GM12874 (cell line): ENCODE measurements around the gene DIP2B.

Experiments used
- TF ChIP-seq, protein P1 (sequence below): IDR thresholded peaks from 2 replicates; pipeline ENCODE4 v1.5.1; 2011; ENCODE audit warnings: low read depth, mild to moderate bottlenecking, control low read depth, low read length, moderate library complexity; ENCODE audit not compliant: insufficient read depth

Gene DIP2B

DNA sequence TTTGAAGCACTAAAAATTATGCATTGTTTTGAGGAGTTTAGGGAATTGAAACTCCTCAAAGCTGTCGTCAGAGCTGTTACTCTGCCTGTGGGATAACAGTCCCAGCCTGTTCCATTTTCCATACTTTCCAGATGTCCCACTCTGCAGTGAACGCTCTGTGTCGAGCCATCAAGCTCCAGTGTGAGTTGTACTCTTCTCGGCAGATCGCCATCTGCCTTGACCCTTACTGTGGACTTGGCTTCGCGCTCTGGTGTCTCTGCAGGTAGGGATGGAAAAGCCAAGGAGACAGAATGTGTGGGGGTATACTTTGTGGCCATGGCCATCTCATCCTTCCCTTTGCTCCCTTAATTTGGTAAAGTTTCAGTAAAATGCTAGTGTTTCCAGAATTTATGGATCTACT is 223.6 kb downstream of the DIP2B start:
- TF ChIP-seq, protein P1, sequence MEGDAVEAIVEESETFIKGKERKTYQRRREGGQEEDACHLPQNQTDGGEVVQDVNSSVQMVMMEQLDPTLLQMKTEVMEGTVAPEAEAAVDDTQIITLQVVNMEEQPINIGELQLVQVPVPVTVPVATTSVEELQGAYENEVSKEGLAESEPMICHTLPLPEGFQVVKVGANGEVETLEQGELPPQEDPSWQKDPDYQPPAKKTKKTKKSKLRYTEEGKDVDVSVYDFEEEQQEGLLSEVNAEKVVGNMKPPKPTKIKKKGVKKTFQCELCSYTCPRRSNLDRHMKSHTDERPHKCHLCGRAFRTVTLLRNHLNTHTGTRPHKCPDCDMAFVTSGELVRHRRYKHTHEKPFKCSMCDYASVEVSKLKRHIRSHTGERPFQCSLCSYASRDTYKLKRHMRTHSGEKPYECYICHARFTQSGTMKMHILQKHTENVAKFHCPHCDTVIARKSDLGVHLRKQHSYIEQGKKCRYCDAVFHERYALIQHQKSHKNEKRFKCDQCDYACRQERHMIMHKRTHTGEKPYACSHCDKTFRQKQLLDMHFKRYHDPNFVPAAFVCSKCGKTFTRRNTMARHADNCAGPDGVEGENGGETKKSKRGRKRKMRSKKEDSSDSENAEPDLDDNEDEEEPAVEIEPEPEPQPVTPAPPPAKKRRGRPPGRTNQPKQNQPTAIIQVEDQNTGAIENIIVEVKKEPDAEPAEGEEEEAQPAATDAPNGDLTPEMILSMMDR: no peak

DNA sequence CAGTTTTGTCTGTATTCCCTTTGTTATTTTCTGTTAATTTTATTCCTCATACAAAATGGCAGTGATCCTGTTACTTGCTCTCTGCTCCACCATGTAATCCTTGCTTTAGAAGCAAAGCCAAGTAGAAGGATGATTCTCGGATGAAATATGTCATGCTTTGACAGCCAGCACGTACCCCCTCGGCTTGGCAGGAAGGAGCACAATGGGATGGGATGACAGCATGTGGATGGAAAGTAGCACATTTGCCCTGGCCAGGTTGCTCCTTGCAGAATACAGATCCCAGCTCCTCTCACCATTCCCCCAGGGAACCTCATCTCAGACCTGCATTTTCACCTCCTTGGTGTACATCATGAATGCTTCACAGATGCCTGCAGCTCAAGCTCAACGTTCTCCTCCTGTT is 224.1 kb downstream of the DIP2B start:
- TF ChIP-seq, protein P1: no peak

DNA sequence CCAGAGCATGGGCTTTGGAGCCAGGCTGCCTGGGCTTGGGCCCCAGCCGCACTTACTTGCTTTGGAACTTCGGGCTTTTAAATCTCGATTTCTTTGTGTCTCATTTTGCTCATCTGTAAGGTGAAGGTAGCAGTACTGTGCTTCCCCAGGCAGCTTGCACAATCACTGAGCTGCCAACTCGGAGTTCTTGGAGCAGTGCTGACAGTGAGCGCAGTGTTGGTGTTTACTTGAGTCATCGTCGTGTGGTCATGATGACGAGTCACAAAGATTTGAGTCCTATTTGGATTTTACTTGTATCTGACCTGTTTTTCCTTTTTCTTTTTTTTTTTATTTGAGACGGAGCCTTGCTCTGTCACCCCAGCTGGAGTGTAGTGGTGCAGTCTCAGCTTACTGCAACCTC is 227.8 kb downstream of the DIP2B start:
- TF ChIP-seq, protein P1: no peak

DNA sequence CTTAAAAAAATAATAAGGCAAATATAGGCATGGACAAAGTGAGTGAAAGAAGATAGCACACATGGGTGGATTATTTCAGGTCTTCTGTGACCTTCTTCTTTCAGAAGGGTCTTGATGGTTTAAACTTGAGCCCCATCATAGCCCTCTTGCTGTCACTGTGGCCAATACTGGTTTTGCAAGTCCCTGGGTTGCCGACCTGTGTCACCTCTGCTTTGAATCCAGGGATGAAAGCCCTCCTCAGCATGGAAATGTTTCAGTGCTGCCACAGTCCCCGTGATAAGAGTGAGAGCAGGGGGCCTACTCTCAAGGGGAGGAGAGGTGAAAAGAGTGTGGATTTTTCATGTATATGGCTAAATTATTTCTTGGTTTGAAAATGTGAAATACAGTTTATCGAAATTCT is 228.9 kb downstream of the DIP2B start:
- TF ChIP-seq, protein P1: no peak

DNA sequence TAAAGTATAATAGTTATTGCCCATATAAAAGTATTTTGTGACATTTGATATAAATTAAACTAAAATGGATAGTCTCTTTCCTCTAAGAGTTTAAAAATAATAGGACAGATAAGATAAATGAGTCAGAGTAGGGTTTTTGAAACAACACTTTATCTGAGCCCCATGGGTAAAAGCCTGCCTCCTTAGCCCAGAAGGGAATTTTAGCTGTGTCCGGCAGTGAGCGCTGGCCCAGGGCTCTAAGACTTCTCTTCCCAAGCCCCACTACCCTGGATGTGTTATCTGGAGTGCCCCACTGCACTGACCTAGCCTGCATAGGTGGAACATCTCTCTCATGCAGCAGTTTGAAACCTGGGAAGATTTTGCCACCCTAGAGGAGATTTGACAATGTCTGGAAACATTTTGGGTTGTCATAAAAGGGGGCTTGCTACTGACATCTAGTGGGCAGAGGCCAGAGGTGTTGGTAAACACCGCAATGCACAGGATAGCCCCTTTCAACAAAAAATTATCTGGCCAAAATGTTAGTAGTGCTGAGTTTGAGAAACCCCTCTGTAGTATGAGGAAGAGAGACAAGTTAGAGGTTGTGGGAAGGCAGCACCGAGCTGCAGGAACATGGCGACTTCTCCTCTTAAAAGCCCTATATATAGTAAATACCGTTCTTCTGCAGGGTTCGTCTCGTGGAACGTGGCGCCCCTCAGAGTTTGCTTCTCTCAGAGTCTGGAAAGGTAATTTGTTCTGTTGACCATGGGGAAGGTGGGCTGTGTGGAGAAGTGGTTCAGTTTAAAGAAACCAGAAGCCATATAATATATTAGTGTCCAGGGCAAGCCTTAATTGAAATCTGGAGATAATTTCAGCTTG is 229.9 kb downstream of the DIP2B start:
- TF ChIP-seq, protein P1: peak; percentile 67

DNA sequence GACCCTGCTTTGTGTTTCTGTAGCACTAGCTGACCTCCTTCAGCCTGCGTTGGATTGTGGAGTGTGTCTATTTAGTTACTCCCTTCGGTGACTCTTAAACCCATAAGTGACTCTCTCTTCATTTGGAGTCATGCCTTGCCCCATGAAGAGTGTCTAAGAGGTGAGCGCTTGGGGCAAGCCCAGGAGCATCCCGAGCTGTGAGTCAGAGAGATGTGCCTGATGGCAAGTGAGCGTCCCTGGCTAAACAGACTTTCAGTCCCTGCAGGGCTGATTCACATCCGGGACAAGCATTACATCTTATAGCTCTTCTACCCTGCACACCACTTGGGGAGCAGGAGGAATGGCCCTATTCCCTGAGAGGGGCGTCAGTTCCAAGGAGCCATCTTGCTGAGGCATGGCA is 234.8 kb downstream of the DIP2B start:
- TF ChIP-seq, protein P1: no peak

DNA sequence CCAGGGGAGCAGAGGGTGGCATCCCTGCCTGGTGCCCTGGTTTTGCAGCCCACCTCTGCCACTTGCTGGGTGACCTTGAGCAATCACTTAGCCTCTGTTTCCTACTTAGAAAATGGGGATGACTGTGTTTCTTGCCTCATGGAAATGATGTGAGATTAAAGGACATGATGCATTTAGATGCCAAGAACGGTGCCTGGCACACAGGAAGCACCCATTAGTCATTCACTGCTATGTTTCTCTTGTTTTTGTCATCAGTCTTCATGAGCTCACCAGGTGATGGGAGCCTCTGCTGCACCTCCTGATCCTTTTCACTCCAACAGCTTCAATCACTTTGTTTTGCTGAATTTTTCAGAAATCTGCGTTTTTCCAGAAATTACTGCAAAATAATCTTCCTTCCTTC is 235.5 kb downstream of the DIP2B start:
- TF ChIP-seq, protein P1: no peak
